Measurements from ENCODE around the gene MYO3B. TPM values are rescaled to one million over a fixed set of nuclear protein-coding genes. Genes with fewer than 3 reads are reported as not detected.

Gene MYO3B
- total RNA-seq, 1 donor from 2014 or later, result 14.1 TPM

DNA sequence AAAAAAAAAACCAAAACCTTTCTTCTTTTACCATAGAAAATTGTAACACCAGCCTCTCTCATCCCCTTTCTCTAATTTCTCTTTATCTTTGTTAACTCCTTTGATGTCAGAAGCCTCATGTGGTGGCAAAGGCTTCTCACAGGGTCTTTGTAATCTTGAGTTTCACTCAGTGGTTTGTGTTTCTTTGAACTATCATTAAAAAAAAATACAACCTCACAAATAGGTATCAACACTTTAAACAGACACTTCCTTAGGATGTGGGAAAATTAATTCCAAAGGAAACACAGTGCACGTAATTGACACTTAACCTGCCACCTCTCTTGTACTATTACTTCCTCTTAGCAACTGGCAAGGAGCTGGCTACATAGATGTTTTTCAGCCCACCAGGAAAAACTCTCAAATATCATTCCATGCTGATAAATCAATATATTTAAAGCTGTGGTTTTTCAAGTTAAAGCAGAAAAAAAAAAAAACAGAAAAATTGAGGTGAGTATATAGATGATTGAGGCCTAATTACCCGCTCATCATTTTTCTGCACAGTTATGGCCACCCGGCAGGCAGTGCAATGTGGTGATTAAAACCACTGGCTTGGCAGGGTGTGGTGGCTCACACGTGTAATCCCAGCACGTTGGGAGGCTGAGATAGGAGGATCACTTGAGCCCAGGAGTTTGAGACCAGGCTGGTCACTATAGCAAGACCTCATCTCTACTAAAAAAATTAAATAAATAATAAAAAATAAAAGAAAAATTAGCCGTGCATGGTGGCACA lies 193.5 kb downstream of the MYO3B start:
- DNase-seq (ENCODE audit: low spot score), result no peak

GRCh38 chr2:170375192-170375591 lies 197.2 kb downstream of the MYO3B start:
- DNase-seq (ENCODE audit: low spot score), result no peak

- DNase-seq (ENCODE audit: low spot score), result peak; percentile 50
Measured at GRCh38 chr2:170377500-170378207, 199.7 kb downstream of the MYO3B start.

DNA sequence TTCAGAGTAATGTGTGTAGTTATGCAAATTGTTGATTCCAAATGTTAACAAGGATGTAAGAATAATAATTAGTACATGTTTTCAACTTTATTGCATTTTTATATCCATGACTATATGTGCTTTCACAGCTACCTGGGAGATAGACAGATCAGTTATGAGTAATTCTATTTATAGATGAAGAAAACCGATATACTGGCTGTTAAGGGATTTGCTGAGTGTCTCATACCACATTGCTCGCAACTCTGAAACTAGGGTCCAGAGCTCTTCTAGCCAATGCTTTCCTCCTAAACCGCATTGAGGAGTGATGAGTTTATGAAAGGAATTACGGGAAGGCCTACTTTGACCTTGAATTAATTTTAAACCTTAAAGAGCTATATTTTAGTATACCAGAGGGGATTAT lies 202.3 kb downstream of the MYO3B start:
- DNase-seq (ENCODE audit: low spot score), result no peak

GRCh38 chr2:170381678-170382077 lies 203.7 kb downstream of the MYO3B start:
- DNase-seq (ENCODE audit: low spot score), result no peak

- no peak for DNase-seq (ENCODE audit: low spot score)
Measured at GRCh38 chr2:170386554-170386953, 208.6 kb downstream of the MYO3B start.

DNA sequence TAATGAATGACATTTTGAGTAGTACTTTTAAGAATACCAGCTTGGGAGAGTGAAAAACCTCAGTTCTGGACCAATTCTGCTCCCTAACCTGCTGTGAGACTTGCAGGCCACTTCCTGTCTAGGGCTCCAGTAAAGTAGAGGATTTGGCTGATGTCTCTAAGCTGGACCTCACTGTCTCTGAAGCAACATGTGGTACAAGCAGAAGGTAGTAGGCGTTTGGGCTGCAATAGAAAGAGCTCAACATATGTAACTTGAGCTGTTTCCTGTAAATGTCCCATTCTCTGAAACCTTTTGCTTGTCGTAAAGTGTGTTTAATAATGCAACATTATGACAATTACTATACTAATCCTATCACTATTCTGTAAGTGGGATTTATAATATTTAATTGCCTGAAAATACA lies 213.1 kb downstream of the MYO3B start:
- no peak for DNase-seq (ENCODE audit: low spot score)

DNA sequence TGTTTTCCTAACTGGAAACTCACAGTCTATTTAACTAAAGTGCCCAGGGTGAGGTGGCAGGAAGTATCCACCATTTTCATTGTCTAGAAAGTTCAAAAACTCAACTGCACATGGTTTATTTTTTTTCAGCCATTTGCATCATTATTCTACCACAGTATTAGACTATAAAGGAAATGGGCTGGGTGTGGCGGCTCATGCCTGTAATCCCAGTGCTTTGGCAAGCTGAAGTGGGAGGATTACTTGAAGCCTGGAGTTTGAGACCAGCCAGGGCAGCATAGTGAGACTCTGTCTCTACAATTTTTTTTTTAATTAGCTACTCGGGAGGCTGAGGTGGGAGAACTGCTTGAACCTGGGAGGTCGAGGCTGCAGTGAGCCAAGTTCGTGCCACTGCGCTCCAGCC lies 213.8 kb downstream of the MYO3B start:
- DNase-seq (ENCODE audit: low spot score), result no peak

GRCh38 chr2:170393861-170394498 lies 216.0 kb downstream of the MYO3B start:
- DNase-seq (ENCODE audit: low spot score), result no peak

DNA sequence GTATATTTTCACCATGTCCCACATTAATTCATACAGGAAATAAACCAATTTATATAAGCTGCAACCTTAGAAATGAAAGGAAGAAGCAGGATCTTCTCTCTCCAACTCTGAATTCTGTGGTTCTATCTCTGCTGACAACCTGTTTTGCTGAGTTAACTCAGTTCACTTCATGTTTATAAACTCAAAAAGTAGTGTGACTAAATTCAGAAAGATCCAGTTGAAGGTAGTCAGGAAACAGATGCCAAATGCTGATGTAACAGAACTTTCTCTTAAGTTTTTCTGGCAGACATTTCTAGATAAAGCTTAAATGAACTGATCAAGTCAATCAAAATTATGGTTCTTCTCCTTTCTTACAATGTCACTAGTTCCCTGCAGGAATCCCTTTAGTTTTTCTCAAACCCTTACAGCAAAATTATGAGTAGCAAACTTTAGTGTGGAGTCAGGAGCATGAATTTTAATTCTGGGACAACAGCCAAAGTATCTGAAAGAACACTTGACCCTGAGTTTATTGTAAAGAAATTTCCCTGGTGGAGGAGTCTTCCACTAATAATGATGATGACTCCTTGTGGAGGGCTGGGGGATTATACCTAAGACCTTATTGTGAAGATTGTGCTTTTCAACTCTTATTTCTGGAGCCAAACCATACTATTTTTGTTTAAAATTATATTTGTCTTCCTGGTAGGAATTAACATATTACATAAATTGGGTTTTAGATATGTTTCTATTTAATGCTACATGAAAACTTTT lies 216.9 kb downstream of the MYO3B start:
- no peak for DNase-seq (ENCODE audit: low spot score)

DNA sequence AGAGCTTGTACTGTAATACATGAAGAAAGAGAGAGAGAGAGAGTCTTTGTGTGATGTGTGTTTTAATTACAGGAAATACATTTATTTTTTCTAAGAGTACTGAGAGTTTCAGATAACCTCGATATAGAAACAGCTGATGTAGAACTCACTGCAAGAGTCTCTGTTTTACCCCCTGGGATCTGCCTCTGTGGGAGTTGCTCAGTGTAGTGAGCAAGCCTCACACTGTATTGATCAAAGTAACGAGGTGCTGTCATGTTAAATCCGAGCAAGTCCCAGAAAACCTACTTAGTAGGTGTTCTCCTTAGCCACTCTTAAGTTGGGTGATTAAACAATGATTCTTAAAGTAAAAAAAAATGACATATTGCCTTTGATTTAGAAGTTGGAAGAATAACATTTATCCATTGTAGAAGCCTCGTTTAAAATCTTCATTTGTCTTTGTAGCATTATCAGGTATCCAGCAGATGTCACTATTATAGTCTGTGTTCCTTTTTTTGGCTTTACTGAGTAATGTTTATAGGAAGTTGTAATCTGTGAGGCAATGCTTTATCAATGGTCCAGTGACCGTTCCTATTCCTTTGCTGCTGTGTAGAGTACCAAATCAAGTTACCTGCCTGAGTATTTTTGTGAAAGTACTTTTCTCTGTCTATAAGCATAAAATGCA lies 219.0 kb downstream of the MYO3B start:
- no peak for DNase-seq (ENCODE audit: low spot score)

GRCh38 chr2:170401187-170401586 lies 223.2 kb downstream of the MYO3B start:
- no peak for DNase-seq (ENCODE audit: low spot score)

DNA sequence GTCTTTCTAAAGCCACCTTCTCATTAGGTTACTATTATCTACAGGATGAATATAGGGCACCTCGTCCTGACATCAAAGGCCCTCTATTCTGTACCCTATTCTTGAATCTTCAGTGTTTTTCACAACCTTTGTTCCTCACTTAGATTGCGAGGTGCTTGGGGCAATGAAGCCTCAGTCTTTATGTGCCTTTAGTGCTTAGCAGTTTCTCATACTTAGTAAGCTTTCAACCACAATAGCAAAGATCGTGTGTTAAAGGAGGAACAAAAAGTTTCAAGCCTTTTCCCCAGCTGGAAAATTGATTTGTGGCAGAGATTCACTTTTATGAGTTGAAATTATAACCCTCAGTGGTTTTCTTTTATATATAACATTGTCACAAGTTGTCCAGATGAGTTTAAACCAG lies 226.9 kb downstream of the MYO3B start:
- DNase-seq (ENCODE audit: low spot score), result no peak

DNA sequence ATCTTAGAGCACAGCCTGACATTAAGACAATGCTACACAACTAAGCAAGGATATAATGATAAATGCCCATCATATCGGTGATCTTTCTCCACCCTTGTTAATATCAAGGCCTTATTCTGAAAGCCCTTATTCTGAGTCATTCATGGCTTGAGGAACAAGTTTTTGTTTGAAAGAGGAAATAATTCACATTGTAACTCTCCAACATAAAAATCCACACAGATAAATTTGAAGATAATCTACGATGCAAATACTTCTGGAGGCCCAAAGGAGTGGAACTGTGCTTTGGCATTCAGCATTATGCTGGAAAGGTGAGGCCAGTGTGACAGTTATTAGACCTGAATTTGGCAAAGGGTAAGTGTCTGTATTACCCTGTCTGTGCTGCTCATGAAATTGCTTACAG lies 227.4 kb downstream of the MYO3B start:
- no peak for DNase-seq (ENCODE audit: low spot score)

GRCh38 chr2:170408461-170409163 lies 230.7 kb downstream of the MYO3B start:
- DNase-seq (ENCODE audit: low spot score), result no peak

- DNase-seq (ENCODE audit: low spot score), result peak; percentile 73
Measured at GRCh38 chr2:170409164-170409535, 231.2 kb downstream of the MYO3B start.

DNA sequence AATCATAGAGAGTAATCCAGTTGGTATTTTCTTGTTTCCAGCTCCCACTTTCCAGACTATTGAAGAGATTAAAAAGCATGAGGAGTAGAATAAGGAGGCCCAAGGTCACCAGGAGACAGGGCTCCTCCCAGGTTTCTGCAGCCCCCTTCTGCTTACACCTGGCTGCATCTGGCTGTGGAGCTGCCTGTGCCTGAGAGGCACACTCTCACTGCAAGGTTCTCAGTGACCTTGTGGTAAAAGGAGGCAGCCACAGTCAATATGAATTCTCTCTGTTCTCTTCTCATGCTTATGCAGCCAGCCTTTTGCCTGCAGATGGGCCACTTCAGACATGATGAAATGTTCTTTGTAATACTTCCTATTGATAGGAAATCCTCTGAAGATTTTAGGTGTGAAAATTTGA lies 233.7 kb downstream of the MYO3B start:
- DNase-seq (ENCODE audit: low spot score), result no peak

DNA sequence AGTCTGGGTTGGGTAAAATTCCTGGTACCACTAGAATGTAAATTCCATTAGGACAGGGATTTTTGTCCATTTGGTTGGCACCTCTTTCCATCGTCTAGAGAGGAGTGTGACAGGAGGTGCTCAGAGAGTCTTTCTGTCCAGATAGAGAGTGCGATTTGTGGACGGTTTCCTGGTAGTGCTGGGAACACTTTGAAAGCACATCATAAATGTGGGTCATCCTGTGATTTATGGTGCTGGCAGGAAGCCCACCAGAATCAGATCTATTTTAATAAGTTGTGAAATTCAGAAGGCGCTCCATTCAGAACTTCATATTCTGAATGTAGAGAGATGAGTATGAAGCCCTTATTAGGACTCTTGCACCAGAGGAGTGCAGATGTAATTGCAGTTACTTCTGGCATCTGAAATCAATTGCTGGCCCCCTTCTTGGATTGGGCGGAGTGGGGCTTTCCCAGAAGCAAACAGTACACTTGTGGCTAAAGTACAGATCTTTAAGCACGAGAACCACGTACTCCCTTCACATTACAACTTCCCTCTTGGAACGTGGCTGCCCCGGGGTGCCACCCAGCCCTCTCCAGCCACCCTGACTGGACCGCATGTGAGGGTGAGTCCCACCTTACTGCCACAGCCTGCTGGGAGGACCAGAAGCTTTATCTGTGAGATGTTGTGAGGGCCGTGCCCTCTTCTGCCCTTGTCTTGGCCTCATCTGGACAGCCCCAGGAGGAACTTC lies 243.2 kb downstream of the MYO3B start:
- no peak for DNase-seq (ENCODE audit: low spot score)

GRCh38 chr2:170423919-170424318 lies 246.0 kb downstream of the MYO3B start:
- no peak for DNase-seq (ENCODE audit: low spot score)

DNA sequence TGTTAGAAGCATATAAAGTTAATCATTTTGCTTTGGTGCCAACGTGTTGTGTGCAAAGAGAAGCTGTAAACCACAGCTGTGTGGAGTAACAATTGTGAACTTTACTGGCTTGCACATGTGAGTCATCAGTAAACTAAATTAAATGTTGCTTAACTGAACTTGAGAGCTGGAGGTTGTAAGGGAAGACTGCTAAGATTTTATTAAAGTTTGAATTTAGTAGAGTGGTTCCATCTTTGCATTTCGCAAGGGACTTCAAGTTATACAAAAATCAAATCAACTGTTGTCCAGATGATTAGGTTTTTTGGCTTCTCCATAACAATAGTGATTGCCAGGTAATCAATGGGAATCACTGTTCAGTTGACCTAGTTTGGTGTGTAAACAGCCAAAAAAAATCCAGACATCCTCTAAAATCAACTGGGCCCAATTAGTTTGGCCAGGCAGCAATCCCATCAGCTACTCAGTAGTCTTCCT lies 247.4 kb downstream of the MYO3B start:
- no peak for DNase-seq (ENCODE audit: low spot score)

Measured in ureter (tissue), 1 donor.